GM23248 (cell line): ENCODE data around the gene TNFRSF19.

Source experiments
- EZH2 ChIP-seq: fragments of 200-600 bp; sonication (generic); IDR thresholded peaks from 2 replicates; pipeline ENCODE4 v1.6.1; 2018; ENCODE audit warnings: antibody characterized with exemption, mild to moderate bottlenecking; ENCODE audit not compliant: insufficient read depth, poor library complexity, severe bottlenecking
- EZH2phosphoT487 ChIP-seq: fragments of 200-600 bp; sonication (generic); IDR thresholded peaks from 2 replicates; pipeline ENCODE4 v1.6.1; 2018; ENCODE audit warnings: antibody characterized with exemption, moderate library complexity, mild to moderate bottlenecking, low read depth; ENCODE audit not compliant: insufficient read depth

DNA sequence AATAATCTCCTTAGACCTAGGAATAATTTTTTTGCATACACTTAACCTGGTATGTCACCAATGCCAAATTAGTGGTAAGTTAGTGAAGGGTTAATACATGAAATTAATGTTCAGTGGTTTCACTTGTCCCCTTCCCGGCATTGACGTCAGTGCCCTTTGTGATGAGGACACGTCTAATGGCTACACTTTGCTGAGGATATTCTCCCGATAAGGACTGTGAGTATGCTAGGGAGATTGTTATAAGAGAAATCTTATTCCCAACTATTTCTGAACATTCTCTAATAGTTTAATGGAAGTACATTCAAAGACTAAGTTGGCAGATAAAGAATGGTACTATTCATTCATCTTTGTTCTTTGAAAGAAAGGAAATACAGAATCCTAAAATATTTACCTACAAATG, 102.4 kb downstream of the TNFRSF19 start:
- TF ChIP-seq EZH2 (no peak), EZH2phosphoT487 (no peak)
